NCI-H1694 (cell line): ENCODE data around the gene ABRACL.
"Not testable (repeated sequence)": the region's sequence is repeated elsewhere in the genome, so short reads cannot be mapped to it uniquely, and the experiment has no call there.

Experiments used
- DNase-seq: peaks from one replicate; lab custom pipeline; 2025; lab: John Stamatoyannopoulos, UW

The ABRACL gene

GRCh38 chr6:139011980-139012379 lies 16.6 kb upstream of the ABRACL start:
- DNase-seq = no peak

GRCh38 chr6:139013185-139013800 lies 15.3 kb upstream of the ABRACL start:
- DNase-seq = no peak

GRCh38 chr6:139014945-139015344 lies 13.6 kb upstream of the ABRACL start:
- no peak for DNase-seq

- DNase-seq = no peak
These were observed 12.0 kb upstream of the ABRACL start for GRCh38 chr6:139016337-139017213.

- DNase-seq = no peak
These were observed 11.3 kb upstream of the ABRACL start for GRCh38 chr6:139017227-139017626.

- no peak for DNase-seq
These were observed 8.8 kb upstream of the ABRACL start for GRCh38 chr6:139019722-139020121.

GRCh38 chr6:139020689-139021088 lies 7.9 kb upstream of the ABRACL start:
- DNase-seq = no peak

- not testable (repeated sequence) for DNase-seq
These were observed 3.1 kb upstream of the ABRACL start for GRCh38 chr6:139025416-139025815.

GRCh38 chr6:139027620-139028182 lies 844 bp upstream of the ABRACL start:
- DNase-seq = peak; percentile 8

- DNase-seq = no peak
These were observed 309 bp upstream of the ABRACL start for GRCh38 chr6:139028215-139028657.

GRCh38 chr6:139029470-139030227 lies 1.1 kb downstream of the ABRACL start:
- no peak for DNase-seq

- DNase-seq = no peak
These were observed 1.9 kb downstream of the ABRACL start for GRCh38 chr6:139030228-139030963.

GRCh38 chr6:139037490-139037889 lies 8.9 kb downstream of the ABRACL start:
- DNase-seq = no peak

GRCh38 chr6:139044250-139044649 lies 15.7 kb downstream of the ABRACL start:
- DNase-seq = no peak

- no peak for DNase-seq
These were observed 19.1 kb downstream of the ABRACL start for GRCh38 chr6:139047677-139048076.

GRCh38 chr6:139048912-139049311 lies 20.4 kb downstream of the ABRACL start:
- DNase-seq = not testable (repeated sequence)

- not testable (repeated sequence) for DNase-seq
These were observed 21.7 kb downstream of the ABRACL start for GRCh38 chr6:139050131-139050769.

GRCh38 chr6:139050770-139051313 lies 22.3 kb downstream of the ABRACL start:
- no peak for DNase-seq

- DNase-seq = no peak
These were observed 23.0 kb downstream of the ABRACL start for GRCh38 chr6:139051396-139052060.

GRCh38 chr6:139053382-139053781 lies 24.8 kb downstream of the ABRACL start:
- no peak for DNase-seq
